A549 (cell line): ENCODE measurements around the gene TMC4. TPM values are rescaled to one million over a fixed set of nuclear protein-coding genes. Genes with fewer than 3 reads are reported as not detected.

Source experiments
- ATAC-seq, 2 experiments: fragments of 200-7000 bp in 1 of 2; fragments of >200 bp in 1 of 2; cut with Nextera tagmentation in 1 of 2; cut with Tn5 transposase in 1 of 2; 3 replicates each; pipeline versions ENCODE4 v1.8.0 to v1.9.1; 2018 to 2020; ENCODE audit warnings: mild to moderate bottlenecking in 1 of 2, moderate library complexity in 1 of 2
- CTCF ChIA-PET: fragments of 300-600 bp; sonication (Branson Sonifier 250); formaldehyde crosslinking; extraction: SDS; loops from one replicate; lab custom pipeline; 2021; ENCODE audit warnings: antibody characterized with exemption, inconsistent platforms; lab: Yijun Ruan, JAX
- POLR2A ChIA-PET: fragments of 350-600 bp; formaldehyde crosslinking; extraction: SDS; loops from one replicate; lab custom pipeline; 2021; ENCODE audit warnings: antibody characterized with exemption, inconsistent platforms; lab: Yijun Ruan, JAX
- DNase-seq, 2 experiments: peaks; one replicate each; pipeline versions ENCODE4 v3.0.0 to v3.0.0-alpha.2; 2011 to 2016; ENCODE audit warnings: low read depth in 1 of 2, low spot score in 1 of 2
- FAIRE-seq: peaks from 2 replicates; lab custom pipeline; 2011; peaks lifted over from hg19 to GRCh38; lab: Jason Lieb, UNC
- H3K27ac ChIP-seq, 2 experiments: fragments of >200 bp; sonication (Bioruptor Twin); formaldehyde crosslinking; 3 replicates each; pipeline ENCODE4 v1.5.1; 2016 to 2017
- H3K4me1 ChIP-seq: fragments of >200 bp; sonication (Bioruptor Twin); formaldehyde crosslinking; 3 replicates; pipeline ENCODE4 v1.6.1; 2016
- H3K4me2 ChIP-seq: fragments of >200 bp; sonication (Bioruptor Twin); formaldehyde crosslinking; 3 replicates; pipeline ENCODE4 v1.6.1; 2016
- H3K4me3 ChIP-seq: fragments of >200 bp; sonication (Bioruptor Twin); formaldehyde crosslinking; 3 replicates; pipeline ENCODE4 v1.5.1; 2016
- H3K9me3 ChIP-seq: fragments of >200 bp; sonication (Bioruptor Twin); formaldehyde crosslinking; 3 replicates; pipeline ENCODE4 v1.6.1; 2016
- BCL3 ChIP-seq: fragments of >200 bp; sonication (Bioruptor Twin); formaldehyde crosslinking; IDR thresholded peaks from 3 replicates; pipeline ENCODE4 v1.6.1; 2016
- CBX2 ChIP-seq: fragments of 200-600 bp; sonication (generic); IDR thresholded peaks from 2 replicates; pipeline ENCODE4 v1.6.1; 2016; ENCODE audit warnings: low read depth, mild to moderate bottlenecking, borderline replicate concordance
- CHD4 ChIP-seq: fragments of 200-600 bp; sonication (generic); IDR thresholded peaks from 2 replicates; pipeline ENCODE4 v1.6.1; 2016; ENCODE audit warnings: antibody characterized with exemption, mild to moderate bottlenecking, borderline replicate concordance
- E2F6 ChIP-seq: IDR thresholded peaks from 2 replicates; pipeline ENCODE4 v1.6.1; 2012; ENCODE audit warnings: low read depth, borderline replicate concordance
- EHF ChIP-seq: fragments of 250-450 bp; sonication (Bioruptor Pico); IDR thresholded peaks from 2 replicates; pipeline ENCODE4 v1.5.0; 2020; ENCODE audit warnings: mild to moderate bottlenecking
- EP300 ChIP-seq, 2 experiments: fragments of >200 bp; sonication (Bioruptor Twin); formaldehyde crosslinking; IDR thresholded peaks; 2 replicates in 1 of 2; 3 replicates in 1 of 2; pipeline ENCODE4 v1.6.1; 2016 to 2017
- GATA3 ChIP-seq: IDR thresholded peaks from 2 replicates; pipeline ENCODE4 v1.6.1; 2012; ENCODE audit warnings: borderline replicate concordance
- HES2 ChIP-seq: fragments of >200 bp; sonication (Bioruptor Twin); formaldehyde crosslinking; IDR thresholded peaks from 2 replicates; pipeline ENCODE4 v1.6.1; 2016
- HMGXB4 ChIP-seq: fragments of 250-450 bp; sonication (Bioruptor Pico); IDR thresholded peaks from 2 replicates; pipeline ENCODE4 v1.5.0; 2021; ENCODE audit warnings: mild to moderate bottlenecking, moderate library complexity, borderline replicate concordance
- HOXA7 ChIP-seq: fragments of 250-450 bp; sonication (Bioruptor Pico); IDR thresholded peaks from 2 replicates; pipeline ENCODE4 v1.5.0; 2020; ENCODE audit warnings: mild to moderate bottlenecking, moderate library complexity
- HOXB13 ChIP-seq: fragments of 250-450 bp; sonication (Bioruptor Pico); IDR thresholded peaks from 2 replicates; pipeline ENCODE4 v1.5.0; 2020; ENCODE audit warnings: low read depth, mild to moderate bottlenecking, moderate library complexity
- JUN ChIP-seq, 2 experiments: fragments of >200 bp; sonication (Bioruptor Twin); formaldehyde crosslinking; IDR thresholded peaks; 2 replicates in 1 of 2; 3 replicates in 1 of 2; pipeline ENCODE4 v1.6.1; 2016 to 2017
- KDM1A ChIP-seq: fragments of 200-600 bp; sonication (generic); IDR thresholded peaks from 2 replicates; pipeline ENCODE4 v1.6.1; 2016; ENCODE audit warnings: low read depth, mild to moderate bottlenecking
- MAX ChIP-seq: IDR thresholded peaks from 2 replicates; pipeline ENCODE4 v1.6.1; 2012
- NFE2L2 ChIP-seq: fragments of 150-350 bp; conservative IDR thresholded peaks from 2 replicates; pipeline ENCODE4 v1.6.1; 2014; ENCODE audit warnings: low read length
- PBX3 ChIP-seq: IDR thresholded peaks from 2 replicates; pipeline ENCODE4 v1.6.1; 2012
- PHF8 ChIP-seq: fragments of 200-600 bp; sonication (generic); IDR thresholded peaks from 2 replicates; pipeline ENCODE4 v1.6.1; 2016; ENCODE audit warnings: low read depth, mild to moderate bottlenecking, antibody characterized with exemption, moderate library complexity, borderline replicate concordance
- POLR2A ChIP-seq: IDR thresholded peaks from 2 replicates; pipeline ENCODE4 v1.6.1; 2012; ENCODE audit warnings: mild to moderate bottlenecking, low read length
- POLR2AphosphoS2 ChIP-seq: conservative IDR thresholded peaks from 2 replicates; pipeline ENCODE4 v1.6.1; 2012; ENCODE audit warnings: low read length, improper control_type of control experiment, inconsistent platforms
- SMC3 ChIP-seq: fragments of >200 bp; sonication (Bioruptor Twin); formaldehyde crosslinking; IDR thresholded peaks from 3 replicates; pipeline ENCODE4 v1.6.1; 2018; ENCODE audit warnings: inconsistent platforms
- ZFP36 ChIP-seq: fragments of 450-650 bp; IDR thresholded peaks from 2 replicates; pipeline ENCODE4 v1.6.1; 2014; ENCODE audit warnings: borderline replicate concordance; ENCODE audit not compliant: partially characterized antibody
- ZNF302 ChIP-seq: fragments of 250-450 bp; sonication (Bioruptor Pico); IDR thresholded peaks from 2 replicates; pipeline ENCODE4 v1.9.0; 2021; ENCODE audit warnings: inconsistent platforms, mild to moderate bottlenecking, moderate library complexity
- ZSCAN20 ChIP-seq: fragments of 250-450 bp; sonication (Bioruptor Pico); IDR thresholded peaks from 2 replicates; pipeline ENCODE4 v1.8.0; 2022; ENCODE audit warnings: mild to moderate bottlenecking, moderate library complexity
- WGBS: methylation state at CpG from one replicate; pipeline ENCODE4 v1.1.6; 2017; ENCODE audit errors: missing lambda C conversion rate; 5-methylcytosine and 5-hydroxymethylcytosine counted together
- polyA plus RNA-seq, 4 experiments: library from polyadenylated mRNA; depleted of rRNA in 3 of 4; stranded (reverse); fragments of >200 nt; fragmentation: RNase III in 1 of 4; extraction: RNeasy Plus Mini Kit Qiagen cat#74134 plus additional on column Dnase treatment in 1 of 4; gene quantifications; 2 replicates in 3 of 4; 3 replicates in 1 of 4; pipeline ENCODE4 v1.2.3, GENCODE V29; 2011 to 2017

TMC4 gene
- polyA plus RNA-seq, 2 of the 4 experiments (the other 2 are of a cell fraction): 0.84 to 0.85 TPM

- TF ChIP-seq HES2 (no peak), KDM1A (no peak), ZNF302 (CRISPR knock-in tag) (no peak), JUN (IDR thresholded peaks at IDR 0.05) (no peak)
- TF ChIP-seq, all 56 proteins: peak for 6
Measured at GRCh38 chr19:54136864-54137698, 35.9 kb downstream of the TMC4 start (continued).

- peak overlapping the region; percentile 24 to 67; a peak in 5 of 6 replicates for H3K27ac ChIP-seq
- CTCF ChIA-PET: interaction anchor here (0.7 to 1.4 kb wide), 5 partner anchors 13 to 260 kb away, joined by 3 to 4 read pairs (median 4); partner anchors contain the start of gene LENG1
- peak; percentile 1 to 6; a peak in 4 of 6 replicates for ATAC-seq
- POLR2A ChIA-PET: interaction anchor here (0.8 to 3.4 kb wide), 16 partner anchors 12 to 312 kb away, joined by 3 to 51 read pairs (median 10); partner anchors contain the start of genes LENG1, LENG8, MBOAT7 and MYADM
- peak overlapping the region; percentile 94 for H3K4me2 ChIP-seq
- H3K9me3 ChIP-seq: no peaks in the 10 kb centered on the region
- 27% methylated on average over 30 of the region's 30 CpGs for WGBS
- peak; percentile 28 for FAIRE-seq
- no peak for DNase-seq
- H3K4me3 ChIP-seq: peak overlapping the region; percentile 46
- peaks cover 15% of the 10 kb centered on the region; the same call in 2 of the 3 replicates for H3K4me1 ChIP-seq
- TF ChIP-seq E2F6 (no peak), SMC3 (no peak), HMGXB4 (no peak), PBX3 (no peak), POLR2AphosphoS2 (0 out of 2 replicates have a peak, but pooled peaks have one; percentile 27), NFE2L2 (no peak)
- TF ChIP-seq, all 56 proteins: peak for 1
Measured at GRCh38 chr19:54136086-54136863, 36.7 kb downstream of the TMC4 start.

GRCh38 chr19:54133957-54134590 is 38.9 kb downstream of the TMC4 start:
- no peak overlapping the region for H3K27ac ChIP-seq

More at GRCh38 chr19:54133957-54134590, 38.9 kb downstream of the TMC4 start:
- 52% methylated on average over 2 of the region's 2 CpGs for WGBS
- POLR2A ChIA-PET: no interaction called here
- TF ChIP-seq BCL3: no peak
- TF ChIP-seq CBX2: no peak
- TF ChIP-seq NFE2L2: no peak
- TF ChIP-seq HOXA7 (CRISPR knock-in tag): no peak
- TF ChIP-seq ZFP36: no peak
- no peak for TF ChIP-seq POLR2A
- TF ChIP-seq EP300 (IDR thresholded peaks at IDR 0.05): no peak
- no peak for TF ChIP-seq CHD4
- TF ChIP-seq MAX: no peak
- TF ChIP-seq EHF (CRISPR knock-in tag): no peak
- no peak for TF ChIP-seq ZSCAN20 (CRISPR knock-in tag)
- no peak for TF ChIP-seq PHF8
- TF ChIP-seq HMGXB4: no peak
- TF ChIP-seq GATA3: no peak
- no peak for TF ChIP-seq HOXB13 (CRISPR knock-in tag)
- TF ChIP-seq, all 56 proteins: peak for 0
- no peaks in the 10 kb centered on the region for H3K9me3 ChIP-seq
- peaks cover 11% of the 10 kb centered on the region; the same call in 2 of the 3 replicates for H3K4me1 ChIP-seq
- no peak overlapping the region for H3K4me2 ChIP-seq
- FAIRE-seq: no peak
- H3K4me3 ChIP-seq: no peak overlapping the region
- no peak for ATAC-seq
- CTCF ChIA-PET: interaction anchor here (1.0 kb wide), 1 partner anchor 18 kb away, joined by 3 read pairs; the partner anchor contains the start of genes PRPF31 and TFPT
- DNase-seq: no peak
